ENCODE data around the gene FILIP1.

The FILIP1 gene

DNA sequence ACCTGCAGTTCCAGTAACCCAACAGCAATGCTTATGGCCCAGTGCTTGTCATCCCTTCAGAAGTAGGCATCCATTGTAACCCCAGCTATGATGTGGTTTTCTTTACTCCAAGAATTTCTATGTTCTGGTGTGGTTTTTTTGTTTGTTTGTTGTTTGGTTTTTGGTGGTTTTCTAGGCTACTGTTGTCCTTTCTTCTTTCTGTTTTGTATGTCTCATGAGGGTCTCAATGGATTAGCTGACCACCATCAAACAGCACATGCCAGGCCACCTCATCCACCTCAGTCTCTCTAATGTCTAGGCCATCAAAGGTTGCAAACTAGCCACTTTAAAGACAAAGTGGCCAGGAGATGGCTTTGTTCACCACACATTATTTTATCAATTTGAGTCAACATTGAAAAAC lies 149.6 kb downstream of the FILIP1 start:
- no peak for DNase-seq (ENCODE audit: low read depth in 1 of 2, low spot score in 1 of 2)

DNA sequence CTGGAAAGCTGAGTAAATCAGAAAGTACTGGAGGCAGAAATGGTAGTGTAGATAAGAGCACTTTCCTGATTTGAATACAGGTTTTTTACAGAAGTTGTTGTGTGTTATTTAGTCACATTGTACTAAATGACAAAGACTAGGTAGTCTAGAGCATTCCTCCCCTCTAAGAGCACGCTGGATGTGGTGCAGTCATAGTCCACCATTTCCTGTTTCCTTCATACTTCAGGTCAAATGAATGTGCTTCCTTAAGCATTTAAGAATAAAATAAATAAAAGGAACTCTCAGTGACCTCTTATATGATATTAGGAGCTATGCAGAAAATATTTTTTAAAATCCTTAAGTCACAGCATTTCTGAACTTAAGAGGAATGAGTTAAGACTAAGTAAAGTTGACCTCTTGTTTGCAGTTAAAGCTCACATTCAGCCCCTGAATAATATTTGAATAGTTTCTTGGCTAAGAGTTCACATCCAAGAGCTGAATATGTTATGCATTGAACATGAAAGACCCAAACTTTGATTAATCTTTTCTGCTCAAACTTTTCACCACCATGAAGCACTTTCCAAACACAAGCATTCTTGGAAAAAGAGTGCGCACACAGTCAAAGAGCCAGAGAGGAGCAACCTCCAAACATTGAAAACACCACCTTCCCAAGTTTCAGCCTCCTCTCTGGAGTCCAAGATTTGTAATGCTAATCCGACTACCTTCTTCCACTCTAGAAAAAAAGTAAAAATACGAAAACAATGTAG lies 155.6 kb downstream of the FILIP1 start:
- no peak for DNase-seq (ENCODE audit: low read depth in 1 of 2, low spot score in 1 of 2)

DNA sequence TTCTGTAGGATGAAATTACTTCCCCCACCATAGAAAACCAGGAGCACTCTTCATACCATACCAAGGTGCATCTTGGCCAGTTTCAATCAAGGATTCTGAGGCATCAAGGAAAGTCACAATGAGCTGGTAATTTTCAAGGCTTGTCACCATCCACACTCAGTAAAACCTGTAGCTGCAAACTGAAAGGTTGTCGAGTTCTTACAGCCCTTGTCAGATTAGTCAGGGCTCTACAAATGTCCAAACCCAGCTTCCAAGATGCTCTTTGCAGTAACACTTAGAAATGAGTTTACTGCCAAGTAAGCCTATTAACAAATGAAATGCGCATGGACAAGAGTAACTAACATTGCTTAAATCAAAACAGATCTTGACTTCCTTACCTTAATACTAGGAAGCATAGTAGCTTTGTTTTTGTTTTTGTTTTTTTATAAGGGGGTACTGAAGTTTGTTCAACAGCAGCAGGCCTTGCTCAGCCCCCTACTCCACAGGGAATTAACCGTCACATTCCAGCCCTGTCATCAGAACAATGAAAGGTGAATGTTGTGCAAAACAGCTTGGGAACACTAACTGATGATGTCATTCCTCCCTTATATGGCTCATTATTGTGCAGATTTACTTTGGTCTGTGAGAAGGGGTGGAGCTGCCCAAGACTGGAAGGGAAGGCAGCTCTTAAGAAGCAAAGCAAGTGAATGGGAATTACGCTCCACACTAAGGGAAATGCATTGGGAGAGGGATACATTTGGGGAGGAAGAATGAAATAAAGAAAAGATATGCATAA lies 159.1 kb downstream of the FILIP1 start:
- no peak for DNase-seq (ENCODE audit: low read depth in 1 of 2, low spot score in 1 of 2)

GRCh38 chr6:75333676-75334200 lies 159.9 kb downstream of the FILIP1 start:
- no peak for DNase-seq (ENCODE audit: low read depth in 1 of 2, low spot score in 1 of 2)

- no peak for DNase-seq (ENCODE audit: low read depth in 1 of 2, low spot score in 1 of 2)
These were observed 162.4 kb downstream of the FILIP1 start for GRCh38 chr6:75331151-75331550.

- DNase-seq (ENCODE audit: low read depth in 1 of 2, low spot score in 1 of 2) = no peak
These were observed 163.9 kb downstream of the FILIP1 start for GRCh38 chr6:75329703-75330102.

GRCh38 chr6:75327807-75328206 lies 165.8 kb downstream of the FILIP1 start:
- DNase-seq (ENCODE audit: low read depth in 1 of 2, low spot score in 1 of 2) = no peak

- DNase-seq (ENCODE audit: low read depth in 1 of 2, low spot score in 1 of 2) = no peak
These were observed 166.9 kb downstream of the FILIP1 start for GRCh38 chr6:75326557-75327258.

DNA sequence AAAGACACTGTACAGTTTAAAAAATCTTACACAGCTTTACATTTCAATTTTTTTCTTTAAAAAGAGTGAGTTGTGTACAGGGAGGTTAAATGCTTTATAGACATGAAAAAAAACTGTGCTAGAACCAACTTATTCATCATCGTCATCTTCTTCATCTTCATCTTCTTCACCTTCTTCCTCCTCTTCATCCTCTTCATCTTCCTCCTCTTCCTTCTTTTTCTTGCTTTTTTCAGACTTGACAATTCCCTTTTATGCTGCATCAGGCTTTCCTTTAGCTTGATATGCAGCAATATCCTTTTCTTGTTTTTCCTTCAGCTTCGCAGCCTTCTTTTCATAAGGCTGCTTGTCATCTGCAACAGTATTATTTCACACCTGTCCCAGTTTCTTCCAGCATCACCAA lies 174.7 kb downstream of the FILIP1 start:
- DNase-seq (ENCODE audit: low read depth in 1 of 2, low spot score in 1 of 2) = no peak

DNA sequence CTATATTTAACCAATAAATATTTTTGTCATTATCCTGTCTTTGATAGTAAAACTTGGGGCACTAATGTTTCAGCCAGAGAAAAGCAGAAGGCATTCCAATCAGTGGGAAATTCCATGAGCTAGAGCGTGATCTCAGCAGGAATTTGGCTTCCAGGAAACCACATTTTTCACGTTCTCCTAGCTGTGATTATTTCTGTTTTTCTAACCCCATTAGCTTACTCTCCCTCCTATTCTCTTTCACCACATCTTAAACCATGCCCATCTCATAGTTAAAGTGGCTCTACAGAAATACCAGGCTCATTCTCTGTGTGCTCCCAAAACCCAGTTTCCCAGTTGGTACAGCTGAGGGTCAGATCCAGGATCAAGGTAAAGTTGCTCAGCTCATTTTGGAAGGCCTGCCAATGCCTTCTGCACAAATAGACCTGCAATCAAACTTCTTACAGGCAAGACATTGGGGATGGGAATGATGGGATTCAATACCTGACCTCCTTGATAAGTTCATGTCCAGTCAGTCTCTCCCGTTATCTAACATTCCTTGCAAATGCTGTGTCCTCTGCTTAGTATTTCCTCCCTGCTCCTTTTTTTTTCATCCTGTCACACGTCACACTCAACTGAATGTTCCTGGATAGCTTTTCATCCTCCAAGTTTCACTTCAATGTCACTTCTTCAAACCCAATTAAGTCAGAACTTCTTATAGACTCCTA lies 175.9 kb downstream of the FILIP1 start:
- DNase-seq (ENCODE audit: low read depth in 1 of 2, low spot score in 1 of 2) = no peak

- no peak for DNase-seq (ENCODE audit: low read depth in 1 of 2, low spot score in 1 of 2)
These were observed 177.6 kb downstream of the FILIP1 start for GRCh38 chr6:75315978-75316377.

DNA sequence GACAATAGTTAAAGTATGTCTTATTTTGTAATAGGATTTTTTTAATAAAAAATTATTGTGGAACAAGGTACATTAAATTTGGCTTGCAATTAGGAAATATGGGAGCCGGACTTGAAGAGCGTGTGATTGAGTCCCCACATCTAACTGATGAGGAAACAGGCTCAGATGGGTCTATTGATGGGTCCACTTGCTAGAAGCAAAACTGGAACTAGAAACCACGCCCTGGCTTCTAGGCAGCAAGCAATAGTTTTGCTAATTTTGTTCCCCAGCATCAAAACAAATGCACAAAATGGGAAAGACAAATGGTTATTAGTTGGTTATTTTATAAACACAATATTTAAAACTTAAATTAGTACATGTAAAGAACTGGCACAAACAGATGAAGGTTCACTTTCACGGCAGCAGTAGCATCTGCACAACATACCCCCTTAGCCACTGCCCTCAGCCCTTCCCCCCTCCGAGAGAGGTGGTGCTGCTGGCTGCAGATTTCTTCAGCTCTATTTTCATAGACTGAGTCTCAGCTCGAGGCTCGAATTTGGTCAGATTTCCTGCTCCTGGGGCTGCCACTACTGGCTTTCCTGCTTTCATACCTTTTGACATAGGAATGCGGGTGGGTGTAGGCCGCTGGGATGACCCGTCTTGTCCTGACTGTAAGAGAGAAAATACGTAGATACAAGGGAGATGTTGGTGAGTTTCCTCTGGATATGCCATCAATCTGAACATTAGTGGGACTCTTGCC lies 185.2 kb downstream of the FILIP1 start:
- no peak for DNase-seq (ENCODE audit: low read depth in 1 of 2, low spot score in 1 of 2)

DNA sequence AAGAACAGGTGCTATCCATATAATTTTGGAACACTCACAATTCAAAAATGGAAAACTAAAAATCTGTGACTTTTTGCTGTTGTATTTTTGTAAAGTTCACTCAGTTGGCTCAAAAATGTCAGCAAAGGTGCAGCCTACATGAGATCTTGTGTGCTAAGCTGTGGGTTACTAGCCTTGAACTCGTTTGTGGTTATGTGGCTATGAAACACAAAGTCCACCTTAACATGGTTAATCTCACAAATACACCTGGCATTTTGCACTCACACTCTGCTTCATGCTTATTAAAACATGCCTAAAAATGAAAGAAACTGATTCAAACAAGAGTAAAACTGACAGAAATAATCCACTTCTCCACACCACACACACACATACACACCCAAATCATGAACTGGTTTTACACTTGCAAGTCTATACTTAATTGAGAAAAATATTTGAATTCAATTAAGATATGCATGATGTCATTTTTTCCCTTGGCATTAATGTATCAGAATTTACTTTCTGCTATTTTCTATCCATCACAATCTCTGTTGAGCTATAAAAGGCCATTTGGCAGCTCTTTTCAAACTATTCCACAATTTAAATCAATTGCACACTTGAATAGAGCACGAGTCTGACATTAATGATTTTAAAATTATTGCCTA lies 186.1 kb downstream of the FILIP1 start:
- no peak for DNase-seq (ENCODE audit: low read depth in 1 of 2, low spot score in 1 of 2)

DNA sequence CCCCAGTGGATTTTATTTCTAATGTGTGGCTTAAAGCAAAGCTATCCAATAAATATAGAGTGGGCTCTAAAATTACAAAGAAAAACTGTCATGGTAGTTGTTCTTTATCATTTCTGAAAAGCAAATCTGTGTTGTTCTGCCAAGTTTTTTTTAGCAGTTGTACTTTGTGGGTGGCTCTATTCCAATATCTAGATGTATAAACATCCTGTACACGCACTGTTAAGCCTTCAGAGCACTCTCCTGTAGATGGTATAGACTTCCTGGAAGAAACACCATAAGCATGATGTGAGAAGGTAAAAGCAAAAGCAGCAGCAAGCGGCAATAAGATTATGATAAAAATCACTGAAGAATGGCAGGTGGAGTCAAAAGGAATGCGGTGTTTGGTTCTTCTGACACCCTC lies 187.5 kb downstream of the FILIP1 start:
- DNase-seq (ENCODE audit: low read depth in 1 of 2, low spot score in 1 of 2) = no peak

DNA sequence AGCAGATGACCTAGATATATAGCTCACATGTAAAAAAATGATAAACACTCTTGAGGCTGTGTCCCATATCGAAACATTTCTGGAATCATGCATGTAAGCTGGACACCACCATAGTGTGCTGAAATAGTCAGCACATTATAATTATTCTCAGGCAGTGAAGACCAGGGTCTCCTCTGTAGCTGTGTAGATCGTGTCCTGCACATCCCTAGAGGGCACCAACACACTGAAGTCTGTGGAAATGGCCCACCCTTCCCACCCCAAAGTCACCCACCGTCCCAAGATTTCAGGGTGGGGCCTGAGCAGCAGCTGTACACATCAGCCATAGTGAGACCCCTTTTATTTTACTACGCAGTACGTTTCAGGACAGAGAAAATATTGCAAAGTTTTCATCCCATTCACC lies 188.0 kb downstream of the FILIP1 start:
- DNase-seq (ENCODE audit: low read depth in 1 of 2, low spot score in 1 of 2) = no peak

DNA sequence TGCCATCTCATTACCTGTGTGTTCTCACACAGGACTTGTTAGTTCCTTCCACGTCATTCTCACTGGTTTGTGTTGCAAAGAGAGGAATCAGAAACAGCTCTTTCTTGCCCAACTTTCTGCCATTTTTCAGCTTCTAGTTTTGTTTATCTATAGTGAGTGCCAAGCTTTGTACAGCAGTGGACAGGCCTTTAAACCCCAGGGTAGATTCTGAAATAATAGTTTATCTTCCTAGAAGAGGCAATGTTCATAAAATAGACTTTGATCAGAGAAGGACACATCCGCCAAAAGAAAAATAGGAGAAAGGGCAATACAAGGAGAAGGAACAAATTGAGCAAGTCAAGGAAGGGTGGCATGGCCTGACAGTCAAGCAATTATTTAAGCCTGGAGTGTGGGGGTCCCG lies 191.3 kb downstream of the FILIP1 start:
- no peak for DNase-seq (ENCODE audit: low read depth in 1 of 2, low spot score in 1 of 2)

DNA sequence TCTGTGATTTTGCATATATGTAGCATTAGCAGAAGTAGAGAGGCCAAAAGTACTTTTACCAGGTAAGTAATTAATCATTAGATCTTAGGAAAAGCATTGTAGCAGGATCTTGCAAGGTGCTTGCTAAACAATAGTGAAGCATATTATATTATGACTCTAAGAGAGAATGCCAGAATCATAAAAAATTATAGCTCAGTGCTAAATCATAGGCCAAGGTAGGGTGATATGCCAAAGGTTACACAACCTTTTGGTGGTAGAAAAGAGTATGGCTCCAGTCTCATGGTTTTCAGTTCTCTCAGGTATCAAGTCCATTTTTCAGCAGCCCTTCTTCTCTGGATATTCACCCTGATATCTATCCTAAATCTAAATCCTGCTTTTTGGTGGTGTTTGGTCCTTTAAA lies 192.1 kb downstream of the FILIP1 start:
- no peak for DNase-seq (ENCODE audit: low read depth in 1 of 2, low spot score in 1 of 2)

- no peak for DNase-seq (ENCODE audit: low read depth in 1 of 2, low spot score in 1 of 2)
These were observed 192.5 kb downstream of the FILIP1 start for GRCh38 chr6:75301088-75301487.

DNA sequence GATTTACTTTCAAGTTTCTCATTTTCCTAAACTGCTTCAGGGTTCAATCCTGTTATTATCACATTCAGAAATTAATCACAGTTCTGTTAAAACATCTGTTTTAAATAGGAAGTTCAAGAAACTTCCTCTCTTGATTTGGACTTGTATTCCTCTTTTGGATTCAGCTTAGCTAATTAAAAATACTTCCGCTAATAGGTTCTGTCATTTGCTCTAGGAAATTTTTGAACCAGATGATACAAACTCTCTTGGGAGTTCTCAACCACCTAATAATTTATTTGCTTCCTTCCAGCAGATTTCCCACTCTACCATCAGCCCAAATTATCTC lies 193.1 kb downstream of the FILIP1 start:
- DNase-seq (ENCODE audit: low read depth in 1 of 2, low spot score in 1 of 2) = no peak

Data from activated T-helper 1 cell treated with anti-CD3 and anti-CD28 coated beads, Interleukin-2, amount 50 U/mL, for 16 hours (primary cell).